Epithelial cell of proximal tubule (primary cell): ENCODE data around the gene SPECC1. TPM values are rescaled to one million over a fixed set of nuclear protein-coding genes. Genes with fewer than 3 reads are reported as not detected.

Experiments used
- DNase-seq: peaks from one replicate; pipeline ENCODE4 v3.0.0-alpha.2; 2011; ENCODE audit warnings: low read depth
- H3K4me3 ChIP-seq: 2 replicates; pipeline ENCODE4 v1.5.1; 2011; ENCODE audit warnings: low read depth, mild to moderate bottlenecking, low read length
- CTCF ChIP-seq: conservative IDR thresholded peaks from 2 replicates; pipeline ENCODE4 v1.5.1; 2012; ENCODE audit warnings: low read depth, mild to moderate bottlenecking, low read length
- total RNA-seq: library from RNA; depleted of rRNA; stranded (reverse); fragments of >200 nt; gene quantifications from 2 replicates; pipeline ENCODE4 v1.2.3, GENCODE V29; 2015

Gene SPECC1
- total RNA-seq, 1 donor from 2014 or later = 39.3 TPM

- no peak for TF ChIP-seq CTCF
- no peak for DNase-seq
- H3K4me3 ChIP-seq = no peak overlapping the region
These were observed 255.8 kb downstream of the SPECC1 start for GRCh38 chr17:20264996-20265395.

- TF ChIP-seq CTCF = no peak
- no peak overlapping the region for H3K4me3 ChIP-seq
- DNase-seq = no peak
These were observed 257.8 kb downstream of the SPECC1 start for GRCh38 chr17:20266806-20267458.

- no peak for DNase-seq
- no peak overlapping the region for H3K4me3 ChIP-seq
- no peak for TF ChIP-seq CTCF
These were observed 258.3 kb downstream of the SPECC1 start for GRCh38 chr17:20267459-20267842.

GRCh38 chr17:20270369-20270768, 261.2 kb downstream of the SPECC1 start:
- H3K4me3 ChIP-seq = no peak overlapping the region
- no peak for TF ChIP-seq CTCF
- no peak for DNase-seq

- DNase-seq = no peak
- TF ChIP-seq CTCF = no peak
- no peak overlapping the region for H3K4me3 ChIP-seq
These were observed 262.0 kb downstream of the SPECC1 start for GRCh38 chr17:20271011-20271610.

- no peak overlapping the region for H3K4me3 ChIP-seq
- no peak for TF ChIP-seq CTCF
- no peak for DNase-seq
These were observed 264.8 kb downstream of the SPECC1 start for GRCh38 chr17:20273741-20274500.

- H3K4me3 ChIP-seq = no peak overlapping the region
- no peak for DNase-seq
- no peak for TF ChIP-seq CTCF
These were observed 266.5 kb downstream of the SPECC1 start for GRCh38 chr17:20275653-20276052.
